Measurements from ENCODE around the gene IRF8. TPM values are rescaled to one million over a fixed set of nuclear protein-coding genes. Genes with fewer than 3 reads are reported as not detected.

The IRF8 gene
- total RNA-seq, 1 donor from 2014 or later = 2.0 TPM

- H3K27me3 Mint-ChIP-seq = peaks cover 37% of the 10 kb centered on the region
- H3K4me3 Mint-ChIP-seq (ENCODE audit: low read depth) = no peak overlapping the region
- no peaks in the 10 kb centered on the region for H3K9me3 Mint-ChIP-seq (ENCODE audit: low read depth)
- no peak for DNase-seq (ENCODE audit: low spot score, unreplicated experiment)
- TF ChIP-seq CTCF (IDR thresholded peaks at IDR 0.05; ENCODE audit: unreplicated experiment) = no peak
- H3K27ac Mint-ChIP-seq = no peak overlapping the region
- no peaks in the 10 kb centered on the region for H3K36me3 Mint-ChIP-seq (ENCODE audit: insufficient read depth)
- no peaks in the 10 kb centered on the region for H3K4me1 Mint-ChIP-seq (ENCODE audit: low read depth)
These were observed 53.2 kb downstream of the IRF8 start for GRCh38 chr16:85952197-85952596.

- DNase-seq (ENCODE audit: low spot score, unreplicated experiment) = no peak
- H3K4me1 Mint-ChIP-seq (ENCODE audit: low read depth) = no peaks in the 10 kb centered on the region
- H3K36me3 Mint-ChIP-seq (ENCODE audit: insufficient read depth) = no peaks in the 10 kb centered on the region
- H3K27me3 Mint-ChIP-seq = peaks cover 34% of the 10 kb centered on the region
- TF ChIP-seq CTCF (IDR thresholded peaks at IDR 0.05; ENCODE audit: unreplicated experiment) = no peak
- no peak overlapping the region for H3K27ac Mint-ChIP-seq
- no peaks in the 10 kb centered on the region for H3K9me3 Mint-ChIP-seq (ENCODE audit: low read depth)
- H3K4me3 Mint-ChIP-seq (ENCODE audit: low read depth) = no peak overlapping the region
These were observed 53.8 kb downstream of the IRF8 start for GRCh38 chr16:85952811-85953210.

- no peak for DNase-seq (ENCODE audit: low spot score, unreplicated experiment)
- Mint-ChIP-seq H3K9me3 (ENCODE audit: low read depth) (no peaks in the 10 kb centered on the region), H3K36me3 (ENCODE audit: insufficient read depth) (no peaks in the 10 kb centered on the region), H3K27ac (no peak overlapping the region), H3K4me3 (ENCODE audit: low read depth) (no peak overlapping the region), H3K4me1 (ENCODE audit: low read depth) (no peaks in the 10 kb centered on the region), H3K27me3 (peaks cover 28% of the 10 kb centered on the region)
- TF ChIP-seq CTCF (IDR thresholded peaks at IDR 0.05; ENCODE audit: unreplicated experiment) = no peak
These were observed 56.1 kb downstream of the IRF8 start for GRCh38 chr16:85954927-85955519.

GRCh38 chr16:85955566-85955965, 56.6 kb downstream of the IRF8 start:
- no peak for DNase-seq (ENCODE audit: low spot score, unreplicated experiment)
- no peaks in the 10 kb centered on the region for H3K4me1 Mint-ChIP-seq (ENCODE audit: low read depth)
- no peaks in the 10 kb centered on the region for H3K36me3 Mint-ChIP-seq (ENCODE audit: insufficient read depth)
- no peak overlapping the region for H3K4me3 Mint-ChIP-seq (ENCODE audit: low read depth)
- H3K27ac Mint-ChIP-seq = no peak overlapping the region
- H3K9me3 Mint-ChIP-seq (ENCODE audit: low read depth) = no peaks in the 10 kb centered on the region
- H3K27me3 Mint-ChIP-seq = peaks cover 25% of the 10 kb centered on the region
- TF ChIP-seq CTCF (IDR thresholded peaks at IDR 0.05; ENCODE audit: unreplicated experiment) = no peak

- no peaks in the 10 kb centered on the region for H3K4me1 Mint-ChIP-seq (ENCODE audit: low read depth)
- H3K27ac Mint-ChIP-seq = no peak overlapping the region
- no peaks in the 10 kb centered on the region for H3K36me3 Mint-ChIP-seq (ENCODE audit: insufficient read depth)
- no peak for TF ChIP-seq CTCF (IDR thresholded peaks at IDR 0.05; ENCODE audit: unreplicated experiment)
- H3K4me3 Mint-ChIP-seq (ENCODE audit: low read depth) = no peak overlapping the region
- H3K27me3 Mint-ChIP-seq = peaks cover 20% of the 10 kb centered on the region
- no peak for DNase-seq (ENCODE audit: low spot score, unreplicated experiment)
- H3K9me3 Mint-ChIP-seq (ENCODE audit: low read depth) = no peaks in the 10 kb centered on the region
These were observed 57.5 kb downstream of the IRF8 start for GRCh38 chr16:85956426-85956825.
